H1 (cell line): ENCODE results near the gene MTX1. TPM values are rescaled to one million over a fixed set of nuclear protein-coding genes. Genes with fewer than 3 reads are reported as not detected.

ENCODE experiments used
- CTCF ChIA-PET: fragments of 300-600 bp; sonication (Branson Sonifier 250); formaldehyde crosslinking; loops from one replicate; lab custom pipeline; 2021; ENCODE audit not compliant: partially characterized antibody; lab: Charles Lee
- POLR2A ChIA-PET: fragments of 300-600 bp; sonication (Branson Sonifier 250); formaldehyde crosslinking; loops from one replicate; lab custom pipeline; 2021; ENCODE audit warnings: inconsistent platforms; ENCODE audit not compliant: partially characterized antibody; lab: Charles Lee
- DNase-seq, 2 experiments: peaks; one replicate each; pipeline versions ENCODE4 v3.0.0 to v3.0.0-alpha.2; 2010 to 2022; ENCODE audit warnings: low spot score in 2 of 2, low read depth in 1 of 2, mixed read lengths in 1 of 2
- FAIRE-seq: peaks from 2 replicates; lab custom pipeline; 2011; peaks lifted over from hg19 to GRCh38; lab: Jason Lieb, UNC
- H2AFZ ChIP-seq: 2 replicates; pipeline ENCODE4 v1.8.1; 2012; ENCODE audit warnings: low read length, inconsistent platforms
- H2AK5ac ChIP-seq: 2 replicates; pipeline ENCODE4 v1.6.1; 2013; ENCODE audit warnings: low read depth, low read length
- H2BK120ac ChIP-seq: replicated peaks from 2 replicates; pipeline ENCODE3; 2013; ENCODE audit warnings: low read depth, low read length, inconsistent platforms
- H2BK12ac ChIP-seq: 2 replicates; pipeline ENCODE4 v1.6.1; 2013; ENCODE audit warnings: low read depth, low read length
- H2BK15ac ChIP-seq: 2 replicates; pipeline ENCODE4 v1.6.1; 2013; ENCODE audit warnings: low read length
- H2BK20ac ChIP-seq: 2 replicates; pipeline ENCODE4 v1.6.1; 2013; ENCODE audit warnings: low read length
- H2BK5ac ChIP-seq: 2 replicates; pipeline ENCODE4 v1.6.1; 2013; ENCODE audit warnings: low read depth, low read length
- H3K14ac ChIP-seq: 2 replicates; pipeline ENCODE4 v1.6.1; 2013; ENCODE audit warnings: inconsistent platforms; ENCODE audit not compliant: insufficient read length
- H3K18ac ChIP-seq: 2 replicates; pipeline ENCODE4 v1.6.1; 2013; ENCODE audit warnings: low read length; ENCODE audit errors: extremely low read depth
- H3K23ac ChIP-seq: 2 replicates; pipeline ENCODE4 v1.6.1; 2013; ENCODE audit warnings: inconsistent platforms; ENCODE audit not compliant: insufficient read length
- H3K23me2 ChIP-seq: 2 replicates; pipeline ENCODE4 v1.6.1; 2013; ENCODE audit warnings: low read depth, low read length
- H3K27ac ChIP-seq: 2 replicates; pipeline ENCODE4 v1.6.1; 2011; ENCODE audit warnings: low read depth, low read length, inconsistent platforms
- H3K27me3 ChIP-seq, 4 experiments: replicated peaks in 1 of 4; 1 replicate in 1 of 4; 2 replicates in 3 of 4; pipeline versions ENCODE4 v1.6.1 to v1.8.1; 2011 to 2013; ENCODE audit warnings: low read length in 3 of 4, mild to moderate bottlenecking in 3 of 4, inconsistent platforms in 2 of 4, mixed read lengths in 2 of 4, moderate library complexity in 1 of 4; ENCODE audit not compliant: control insufficient read depth in 3 of 4, insufficient read depth in 3 of 4; ENCODE audit errors: extremely low read depth in 1 of 4
- H3K36me3 ChIP-seq, 4 experiments: 2 replicates each; pipeline versions ENCODE4 v1.6.1 to v1.8.1; 2011 to 2013; ENCODE audit warnings: mild to moderate bottlenecking in 4 of 4, low read length in 3 of 4, moderate library complexity in 2 of 4, control low read depth in 1 of 4, inconsistent platforms in 1 of 4; ENCODE audit not compliant: insufficient read depth in 4 of 4, control insufficient read depth in 2 of 4
- H3K4ac ChIP-seq: replicated peaks from 2 replicates; pipeline ENCODE3; 2013; ENCODE audit warnings: low read length, low read depth, mixed read lengths, inconsistent platforms; ENCODE audit not compliant: insufficient read length
- H3K4me1 ChIP-seq, 4 experiments: replicated peaks in 1 of 4; 1 replicate in 1 of 4; 2 replicates in 3 of 4; pipeline versions ENCODE4 v1.6.1 to v1.8.1; 2011 to 2013; ENCODE audit warnings: low read length in 3 of 4, inconsistent platforms in 2 of 4, mixed read lengths in 1 of 4; ENCODE audit not compliant: insufficient read depth in 4 of 4, control insufficient read depth in 3 of 4
- H3K4me2 ChIP-seq, 2 experiments: 2 replicates each; pipeline versions ENCODE4 v1.6.1 to v1.8.1; 2011 to 2013; ENCODE audit warnings: low read depth in 2 of 2, low read length in 2 of 2, control low read depth in 1 of 2, inconsistent platforms in 1 of 2, mild to moderate bottlenecking in 1 of 2; ENCODE audit not compliant: insufficient read depth in 1 of 2
- H3K4me3 ChIP-seq, 4 experiments: fragments of 200-600, 300-600 bp in 1 of 4; sonication (generic), shearing (Covaris generic), sonication (Bioruptor Twin) in 1 of 4; 2 replicates each; pipeline versions ENCODE4 v1.5.1 to v1.8.1; 2011 to 2016; ENCODE audit warnings: low read length in 4 of 4, low read depth in 3 of 4, control low read depth in 2 of 4, inconsistent platforms in 2 of 4, mild to moderate bottlenecking in 2 of 4, mixed read lengths in 1 of 4, moderate library complexity in 1 of 4; ENCODE audit not compliant: insufficient read depth in 2 of 4; ENCODE audit errors: extremely low read depth in 1 of 4
- H3K56ac ChIP-seq: replicated peaks from 2 replicates; pipeline ENCODE3; 2013; ENCODE audit warnings: low read depth, mild to moderate bottlenecking, mixed read lengths, low read length, inconsistent platforms; ENCODE audit not compliant: insufficient read length
- H3K79me1 ChIP-seq: 2 replicates; pipeline ENCODE4 v1.6.1; 2013; ENCODE audit warnings: low read depth, low read length, control low read depth
- H3K79me2 ChIP-seq, 2 experiments: 2 replicates each; pipeline versions ENCODE4 v1.6.1 to v1.8.1; 2012 to 2013; ENCODE audit warnings: low read length in 2 of 2, mild to moderate bottlenecking in 2 of 2, inconsistent platforms in 1 of 2; ENCODE audit not compliant: insufficient read depth in 2 of 2, control insufficient read depth in 1 of 2
- H3K9ac ChIP-seq, 4 experiments: replicated peaks in 1 of 4; 1 replicate in 1 of 4; 2 replicates in 3 of 4; pipeline versions ENCODE4 v1.6.1 to v1.8.1; 2011 to 2013; ENCODE audit warnings: low read depth in 3 of 4, low read length in 3 of 4, control low read depth in 2 of 4, mild to moderate bottlenecking in 2 of 4, moderate library complexity in 2 of 4, inconsistent platforms in 1 of 4; ENCODE audit errors: extremely low read depth in 1 of 4
- H3K9me3 ChIP-seq, 2 experiments: 2 replicates each; pipeline versions ENCODE4 v1.6.1 to v1.8.1; 2012 to 2013; ENCODE audit warnings: mild to moderate bottlenecking in 2 of 2, moderate library complexity in 2 of 2, control low read depth in 1 of 2, inconsistent platforms in 1 of 2, low read depth in 1 of 2, low read length in 1 of 2, mixed read lengths in 1 of 2; ENCODE audit not compliant: insufficient read depth in 2 of 2
- H4K20me1 ChIP-seq, 2 experiments: replicated peaks in 1 of 2; 2 replicates each; pipeline versions ENCODE3 to v1.8.1; 2011 to 2013; ENCODE audit warnings: inconsistent platforms in 2 of 2, low read length in 2 of 2, mild to moderate bottlenecking in 1 of 2; ENCODE audit not compliant: insufficient read depth in 2 of 2, control insufficient read depth in 1 of 2
- H4K5ac ChIP-seq: 2 replicates; pipeline ENCODE4 v1.6.1; 2013; ENCODE audit warnings: low read length, low read depth, mixed read lengths, inconsistent platforms; ENCODE audit not compliant: insufficient read length
- H4K8ac ChIP-seq: 2 replicates; pipeline ENCODE4 v1.8.0; 2013; ENCODE audit warnings: mild to moderate bottlenecking, moderate library complexity, low read length, inconsistent platforms; ENCODE audit not compliant: insufficient read depth; ENCODE audit errors: extremely low read depth
- H4K91ac ChIP-seq: replicated peaks from 2 replicates; pipeline ENCODE3; 2013; ENCODE audit warnings: low read length, mixed read lengths, inconsistent platforms; ENCODE audit not compliant: insufficient read length
- CBX8 ChIP-seq: fragments of 300-800, 300-1000 bp; sonication (generic); IDR thresholded peaks from 2 replicates; pipeline ENCODE4 v1.7.1; 2016; ENCODE audit warnings: low read depth, low read length, borderline replicate concordance
- POLR2A ChIP-seq, 2 experiments: IDR thresholded peaks; 1 replicate in 1 of 2; 2 replicates in 1 of 2; pipeline ENCODE4 v1.6.1; 2011; ENCODE audit warnings: low read depth in 2 of 2, low read length in 2 of 2, mild to moderate bottlenecking in 2 of 2; ENCODE audit errors: control extremely low read depth in 1 of 2
- POLR2AphosphoS5 ChIP-seq: IDR thresholded peaks from 2 replicates; pipeline ENCODE4 v1.6.1; 2011; ENCODE audit warnings: low read depth, low read length
- RNF2 ChIP-seq: fragments of 200-900, 300-1000 bp; sonication (generic); IDR thresholded peaks from 2 replicates; pipeline ENCODE4 v1.7.1; 2016; ENCODE audit warnings: borderline replicate concordance, low read depth, mild to moderate bottlenecking, antibody characterized with exemption, low read length; ENCODE audit not compliant: poor library complexity, severe bottlenecking; ENCODE audit errors: missing control alignments
- WGBS, 2 experiments: shearing (Covaris generic) in 1 of 2; methylation state at CpG; one replicate each; pipeline versions ENCODE4 v1.1.6 to v1.1.7; 2013 to 2015; ENCODE audit warnings: low lambda C conversion rate in 2 of 2, mixed read lengths in 2 of 2, inconsistent platforms in 1 of 2, low coverage in 1 of 2, missing lambda C conversion rate in 1 of 2; ENCODE audit not compliant: insufficient replicate concordance in 2 of 2, insufficient coverage in 1 of 2, insufficient read length in 1 of 2; ENCODE audit errors: extremely low coverage in 1 of 2, missing lambda C conversion rate in 1 of 2; 5-methylcytosine and 5-hydroxymethylcytosine counted together
- polyA plus RNA-seq, 7 experiments: library from polyadenylated mRNA; depleted of rRNA in 3 of 7; stranded (reverse) in 5 of 7; unstranded in 2 of 7; fragments of >200 nt in 5 of 7; fragments of 200-250 nt in 2 of 7; gene quantifications; 1 replicate in 5 of 7; 2 replicates in 1 of 7; 4 replicates in 1 of 7; pipeline versions ENCODE4 v1.2.1 to v1.2.3, GENCODE V29; 2011 to 2013; ENCODE audit warnings: missing spikeins in 2 of 7, mixed read lengths in 2 of 7
- total RNA-seq: library from RNA; stranded (reverse); fragmentation: NEBNext Ultra II Directional; extraction: Animal tissue kit (Norgen Biotek cat#: 25700); gene quantifications from 2 replicates; pipeline ENCODE4 v1.2.1, GENCODE V29; 2021
- TF ChIP-seq, protein P1 (sequence below): IDR thresholded peaks from 2 replicates; pipeline ENCODE4 v1.6.1; 2011; ENCODE audit warnings: low read length, improper control_type of control experiment

The MTX1 gene
- total and polyA plus RNA-seq, 2 of the 8 experiments (the other 6 are each of a cell fraction or from before 2014, with no cell fraction given) = 47.9 to 131 TPM

DNA sequence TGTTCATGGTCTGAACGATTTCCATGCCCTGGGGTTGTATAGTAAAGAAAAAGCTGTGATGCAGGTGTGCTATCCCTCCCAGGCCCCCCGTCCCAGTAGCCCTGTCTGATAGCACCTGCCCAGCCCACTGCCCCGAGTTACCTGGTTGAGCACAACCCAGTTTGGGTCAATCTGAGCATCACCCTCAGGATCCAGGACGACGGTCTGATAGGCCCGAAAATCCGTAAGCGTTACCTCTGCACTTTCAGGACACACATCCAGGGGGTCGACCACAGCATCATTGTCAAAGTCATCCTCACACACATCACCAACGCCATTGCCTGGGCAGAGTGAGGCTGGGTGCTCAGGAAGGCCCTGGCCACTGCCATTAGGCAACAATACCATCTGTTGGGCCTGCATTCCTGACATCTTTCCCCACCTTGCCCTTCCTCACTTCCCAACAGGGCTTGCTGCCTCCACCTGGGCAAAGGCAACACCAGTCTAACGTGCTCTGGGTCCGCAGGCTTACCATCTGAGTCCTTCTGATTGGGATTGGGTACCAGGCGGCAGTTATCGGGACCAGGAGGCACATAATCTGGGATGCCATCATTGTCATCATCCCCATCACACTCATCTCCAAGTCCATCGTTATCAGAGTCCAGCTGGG is 10.5 kb upstream of the MTX1 start:
- WGBS, 2 experiments = 94% methylated on average over 15 of the region's 15 CpGs; no CpG with 5 or more reads in 1 of the 2 experiments
- 0 out of 2 replicates have a peak overlapping the region, but pooled peaks have one; percentile 74 for H2BK15ac ChIP-seq
- H3K18ac ChIP-seq = peak overlapping the region; percentile 91; the same call in 1 of the 2 replicates
- no peak overlapping the region for H2AFZ ChIP-seq
- no peak overlapping the region for H3K23ac ChIP-seq
- H2BK5ac ChIP-seq = peak overlapping the region; percentile 99; the same call in 1 of the 2 replicates
- TF ChIP-seq RNF2 (no peak), CBX8 (no peak), POLR2AphosphoS5 (peak; percentile 76; the same call in 1 of the 2 replicates), POLR2A (IDR thresholded peaks at IDR 0.05; ENCODE audit: control extremely low read depth in 1 of 2, low read depth in 2 of 2, low read length in 2 of 2) (peak in 1 of 2 experiments; percentile 51; a peak in 2 of 3 replicates)
- TF ChIP-seq, protein P1, sequence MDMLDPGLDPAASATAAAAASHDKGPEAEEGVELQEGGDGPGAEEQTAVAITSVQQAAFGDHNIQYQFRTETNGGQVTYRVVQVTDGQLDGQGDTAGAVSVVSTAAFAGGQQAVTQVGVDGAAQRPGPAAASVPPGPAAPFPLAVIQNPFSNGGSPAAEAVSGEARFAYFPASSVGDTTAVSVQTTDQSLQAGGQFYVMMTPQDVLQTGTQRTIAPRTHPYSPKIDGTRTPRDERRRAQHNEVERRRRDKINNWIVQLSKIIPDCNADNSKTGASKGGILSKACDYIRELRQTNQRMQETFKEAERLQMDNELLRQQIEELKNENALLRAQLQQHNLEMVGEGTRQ = no peak
- no peak overlapping the region for H4K91ac ChIP-seq
- H2BK12ac ChIP-seq = peak overlapping the region; percentile 82
- H4K20me1 ChIP-seq = peaks cover 20 to 48% of the 10 kb centered on the region in 2 experiments
- POLR2A ChIA-PET = interaction anchor here (0.8 to 19.4 kb wide), 4 partner anchors 9 to 63 kb away, joined by 3 to 512 read pairs (median 159); partner anchors contain the start of genes KRTCAP2, MTX1, SCAMP3 and THBS3
- H2BK120ac ChIP-seq = no peak overlapping the region
- FAIRE-seq (no peak), DNase-seq (no peak)
- H2BK20ac ChIP-seq = no peak overlapping the region
- peaks cover 46 to 68% (median 59%) of the 10 kb centered on the region in 4 experiments for H3K36me3 ChIP-seq
- H2AK5ac ChIP-seq = peak overlapping the region; percentile 77; the same call in 1 of the 2 replicates
- peaks cover 6 to 34% of the 10 kb centered on the region in 2 experiments; a peak in 3 of 4 replicates for H3K79me2 ChIP-seq
- no peak overlapping the region for H3K14ac ChIP-seq
- peaks cover 22% of the 10 kb centered on the region for H3K79me1 ChIP-seq
- H4K5ac ChIP-seq = no peak overlapping the region
- H3K4me1 ChIP-seq = peaks cover 6 to 26% (median 20%) of the 10 kb centered on the region in 4 experiments
- no peaks in the 10 kb centered on the region; a peak in 1 of 7 replicates for H3K27me3 ChIP-seq
- peaks cover 23% of the 10 kb centered on the region for H3K23me2 ChIP-seq
- no peak overlapping the region for H3K56ac ChIP-seq
- CTCF ChIA-PET = interaction anchor here (1.2 to 2.5 kb wide), 2 partner anchors 9 to 22 kb away, joined by 3 to 20 read pairs; partner anchors contain the start of gene THBS3
- no peak overlapping the region; a peak in 2 of 7 replicates for H3K9ac ChIP-seq
- peak overlapping the region; percentile 34 for H3K4ac ChIP-seq
- H3K4me3 ChIP-seq = no peak overlapping the region
- no peak overlapping the region for H4K8ac ChIP-seq
- H3K4me2 ChIP-seq = peak overlapping the region; percentile 93 to 95; a peak in 1 of 4 replicates
- no peaks in the 10 kb centered on the region for H3K9me3 ChIP-seq
- peak overlapping the region; percentile 90 for H3K27ac ChIP-seq
